IPS-18a (cell line): ENCODE measurements around the gene ATP5F1D.
"Not testable (repeated sequence)": the region's sequence is repeated elsewhere in the genome, so short reads cannot be mapped to it uniquely, and the experiment has no call there.

Experiments
- H3K27ac ChIP-seq: one replicate; pipeline ENCODE4 v1.5.1; 2013; ENCODE audit warnings: low read length
- H3K27me3 ChIP-seq: one replicate; pipeline ENCODE4 v1.6.1; 2013; ENCODE audit warnings: mild to moderate bottlenecking, low read length; ENCODE audit not compliant: control insufficient read depth, insufficient read depth
- H3K36me3 ChIP-seq: one replicate; pipeline ENCODE4 v1.6.1; 2013; ENCODE audit warnings: low read depth, low read length; ENCODE audit not compliant: control insufficient read depth
- H3K4me1 ChIP-seq: one replicate; pipeline ENCODE4 v1.6.1; 2013; ENCODE audit warnings: low read depth, low read length; ENCODE audit not compliant: control insufficient read depth
- H3K4me3 ChIP-seq: one replicate; pipeline ENCODE4 v1.5.1; 2013; ENCODE audit warnings: low read length
- H3K9ac ChIP-seq: one replicate; pipeline ENCODE4 v1.6.1; 2013; ENCODE audit warnings: mild to moderate bottlenecking, low read length, moderate library complexity
- H3K9me3 ChIP-seq: one replicate; pipeline ENCODE4 v1.6.1; 2013; ENCODE audit warnings: low read depth, low read length; ENCODE audit not compliant: control insufficient read depth

The ATP5F1D gene

DNA sequence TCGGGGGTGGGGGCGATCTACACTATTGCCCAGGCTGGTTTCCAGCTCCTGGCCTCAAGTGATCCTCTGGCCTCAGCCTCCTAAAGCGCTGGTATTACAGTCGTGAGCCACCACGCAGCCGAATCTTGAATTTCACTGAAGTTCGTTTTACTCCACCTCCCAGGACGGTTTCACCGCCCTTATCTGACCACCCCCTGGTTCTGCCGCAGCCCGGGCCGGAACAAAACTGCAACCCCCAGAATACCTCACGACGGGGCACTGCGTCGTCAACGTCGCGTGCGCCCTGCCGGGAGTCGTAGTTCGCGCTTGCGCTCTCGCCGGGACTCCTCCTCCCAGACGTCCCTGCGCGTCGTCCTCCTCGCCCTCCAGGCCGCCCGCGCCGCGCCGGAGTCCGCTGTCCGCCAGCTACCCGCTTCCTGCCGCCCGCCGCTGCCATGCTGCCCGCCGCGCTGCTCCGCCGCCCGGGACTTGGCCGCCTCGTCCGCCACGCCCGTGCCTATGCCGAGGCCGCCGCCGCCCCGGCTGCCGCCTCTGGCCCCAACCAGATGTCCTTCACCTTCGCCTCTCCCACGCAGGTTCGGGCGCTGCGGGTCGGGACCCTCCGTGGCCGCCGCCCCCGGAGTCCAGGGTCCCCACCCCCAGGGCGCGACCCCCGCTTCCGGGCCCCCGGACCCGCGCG lies at the start of gene ATP5F1D:
ATP5F1D (plus strand) TSS at position 335 of the 679 bp plus-strand sequence; CDS start at position 435, 100 bp downstream.
- peaks cover 5% of the 10 kb centered on the region for H3K27me3 ChIP-seq
- no peaks in the 10 kb centered on the region for H3K9me3 ChIP-seq
- peaks cover 10% of the 10 kb centered on the region for H3K4me1 ChIP-seq
- H3K4me3 ChIP-seq = peak within 1 kb of the TSS; percentile 68
- no peak within 1 kb of the TSS for H3K27ac ChIP-seq
- H3K36me3 ChIP-seq = no peaks in the 10 kb centered on the region
- peak within 1 kb of the TSS; percentile 54 for H3K9ac ChIP-seq

- Histone ChIP-seq H3K9me3 (no peaks in the 10 kb centered on the region), H3K36me3 (no peaks in the 10 kb centered on the region), H3K27ac (no peak overlapping the region), H3K4me3 (no peak overlapping the region), H3K27me3 (no peaks in the 10 kb centered on the region), H3K4me1 (no peaks in the 10 kb centered on the region), H3K9ac (no peak overlapping the region)
These were observed 42.0 kb upstream of the ATP5F1D start for GRCh38 chr19:1199531-1199930.

DNA sequence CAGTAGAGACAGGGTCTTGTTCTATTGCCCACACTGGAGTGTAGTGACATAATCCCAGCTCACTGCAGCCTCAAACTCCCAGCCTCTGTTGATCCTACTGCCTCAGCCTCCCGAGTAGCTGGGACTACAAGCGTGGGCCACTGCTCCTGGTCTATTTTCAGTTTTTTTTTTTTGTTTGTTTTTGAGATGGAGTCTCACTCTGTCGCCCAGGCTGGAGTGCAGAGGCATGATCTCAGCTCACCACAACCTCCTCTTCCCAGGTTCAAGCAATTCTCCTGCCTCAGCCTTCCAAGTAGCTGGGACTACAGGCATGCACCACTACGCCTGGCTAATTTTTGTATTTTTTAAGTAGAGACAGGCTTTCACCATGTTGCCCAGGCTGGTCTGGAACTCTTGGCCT lies 40.9 kb upstream of the ATP5F1D start:
- H3K4me3 ChIP-seq, H3K27me3 ChIP-seq, H3K36me3 ChIP-seq, H3K9ac ChIP-seq, H3K4me1 ChIP-seq, H3K27ac ChIP-seq, H3K9me3 ChIP-seq: not testable (repeated sequence)

GRCh38 chr19:1205114-1206099 lies 36.1 kb upstream of the ATP5F1D start, which contains the start of gene STK11:
TSS of gene STK11 (plus strand) at chr19:1205778. CDS start at chr19:1206914, 1,136 bp downstream.
- H3K4me1 ChIP-seq = peaks cover 7% of the 10 kb centered on the region
- peak within 1 kb of the TSS; percentile 87 for H3K27ac ChIP-seq
- peak within 1 kb of the TSS; percentile 48 for H3K9ac ChIP-seq
- H3K36me3 ChIP-seq = no peaks in the 10 kb centered on the region
- no peaks in the 10 kb centered on the region for H3K27me3 ChIP-seq
- H3K4me3 ChIP-seq = peak within 1 kb of the TSS; percentile 68
- no peaks in the 10 kb centered on the region for H3K9me3 ChIP-seq

- Histone ChIP-seq H3K27ac (no peak overlapping the region), H3K27me3 (no peaks in the 10 kb centered on the region), H3K4me1 (peaks cover 7% of the 10 kb centered on the region), H3K9me3 (no peaks in the 10 kb centered on the region), H3K4me3 (peak overlapping the region; percentile 68), H3K36me3 (no peaks in the 10 kb centered on the region), H3K9ac (peak overlapping the region; percentile 48)
These were observed 35.2 kb upstream of the ATP5F1D start for GRCh38 chr19:1206150-1206863.

- H3K9me3 ChIP-seq = no peaks in the 10 kb centered on the region
- H3K4me3 ChIP-seq = peak overlapping the region; percentile 68
- H3K27ac ChIP-seq = no peak overlapping the region
- H3K36me3 ChIP-seq = no peaks in the 10 kb centered on the region
- H3K27me3 ChIP-seq = no peaks in the 10 kb centered on the region
- H3K4me1 ChIP-seq = peaks cover 7% of the 10 kb centered on the region
- H3K9ac ChIP-seq = peak overlapping the region; percentile 48
These were observed 34.6 kb upstream of the ATP5F1D start for GRCh38 chr19:1206864-1207450.

- H3K27ac ChIP-seq, H3K36me3 ChIP-seq, H3K9me3 ChIP-seq, H3K9ac ChIP-seq, H3K4me1 ChIP-seq, H3K4me3 ChIP-seq, H3K27me3 ChIP-seq: not testable (repeated sequence)
These were observed 32.7 kb upstream of the ATP5F1D start for GRCh38 chr19:1208830-1209229.

- no peak overlapping the region for H3K9ac ChIP-seq
- no peaks in the 10 kb centered on the region for H3K36me3 ChIP-seq
- H3K4me1 ChIP-seq = peaks cover 7% of the 10 kb centered on the region
- H3K27me3 ChIP-seq = no peaks in the 10 kb centered on the region
- H3K9me3 ChIP-seq = no peaks in the 10 kb centered on the region
- H3K4me3 ChIP-seq = no peak overlapping the region
- no peak overlapping the region for H3K27ac ChIP-seq
These were observed 31.4 kb upstream of the ATP5F1D start for GRCh38 chr19:1210227-1210538.

GRCh38 chr19:1211494-1212234 lies 29.9 kb upstream of the ATP5F1D start:
- Histone ChIP-seq H3K27me3 (no peaks in the 10 kb centered on the region), H3K36me3 (no peaks in the 10 kb centered on the region), H3K9me3 (no peaks in the 10 kb centered on the region), H3K27ac (no peak overlapping the region), H3K4me1 (peaks cover 7% of the 10 kb centered on the region), H3K9ac (no peak overlapping the region), H3K4me3 (no peak overlapping the region)

DNA sequence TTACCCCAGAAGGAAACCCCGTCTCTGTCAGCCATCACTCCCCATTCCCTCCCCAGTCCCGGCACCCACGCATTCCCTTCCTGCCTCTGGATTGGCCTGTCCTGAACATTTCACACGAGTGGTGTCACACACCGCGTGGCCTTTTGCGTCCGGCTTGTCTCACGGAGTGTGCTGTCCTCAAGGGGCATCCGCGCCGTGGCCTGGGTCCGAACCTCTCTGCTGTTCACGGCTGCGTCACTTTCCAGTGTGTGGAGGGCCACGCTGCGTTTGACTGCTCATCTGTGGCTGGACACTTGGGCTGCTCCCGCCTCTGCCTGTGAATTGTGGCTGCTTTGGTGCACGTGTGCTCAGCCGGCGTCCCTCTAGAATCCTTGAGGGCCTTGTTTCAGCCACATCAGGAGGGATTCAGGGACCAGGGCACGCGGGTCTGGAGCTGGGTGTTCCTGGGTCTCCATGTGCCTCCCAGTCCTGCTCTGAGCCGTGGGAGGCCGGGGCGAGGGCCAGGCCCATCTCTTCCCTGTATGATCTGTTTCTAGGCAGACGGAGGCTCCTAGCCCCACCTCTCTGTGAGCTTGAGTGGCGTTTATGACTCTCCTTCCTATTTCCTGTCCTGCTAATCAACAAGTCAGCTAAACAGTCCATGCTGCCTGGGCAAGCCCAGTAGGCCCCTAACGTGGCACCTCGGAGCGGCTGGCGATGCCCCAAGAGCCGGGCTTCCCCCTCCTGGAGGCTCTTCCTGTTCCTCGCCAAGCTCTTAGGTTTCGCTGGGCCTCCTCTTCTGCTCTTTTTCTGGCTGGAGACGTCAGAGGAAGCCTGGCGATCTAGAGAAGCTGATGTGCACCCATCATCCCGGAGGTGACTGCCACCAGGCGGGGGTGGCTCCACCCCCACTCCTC lies 27.9 kb upstream of the ATP5F1D start:
- H3K9ac ChIP-seq = no peak overlapping the region
- no peak overlapping the region for H3K4me3 ChIP-seq
- H3K36me3 ChIP-seq = no peaks in the 10 kb centered on the region
- H3K27ac ChIP-seq = no peak overlapping the region
- no peaks in the 10 kb centered on the region for H3K9me3 ChIP-seq
- H3K4me1 ChIP-seq = no peaks in the 10 kb centered on the region
- H3K27me3 ChIP-seq = no peaks in the 10 kb centered on the region
